B cell (primary cell): ENCODE data around the gene KCNQ2. TPM values are rescaled to one million over a fixed set of nuclear protein-coding genes. Genes with fewer than 3 reads are reported as not detected.

ENCODE experiments used
- ATAC-seq: fragments of 200-7000 bp; cut with Tn5 transposase; one replicate; pipeline ENCODE4 v1.10.0; 2021; ENCODE audit warnings: low read depth, mild to moderate bottlenecking, moderate number of reproducible peaks, moderate library complexity
- CTCF ChIA-PET: fragments of 350-600 bp; sonication (Branson Sonifier 250); formaldehyde crosslinking; loops from one replicate; lab custom pipeline; 2021; ENCODE audit warnings: antibody characterized with exemption, inconsistent platforms; lab: Charles Lee
- POLR2A ChIA-PET: fragments of 350-600 bp; sonication (Branson Sonifier 250); formaldehyde crosslinking; loops from one replicate; lab custom pipeline; 2021; ENCODE audit warnings: antibody characterized with exemption; lab: Charles Lee
- DNase-seq: peaks from one replicate; pipeline ENCODE4 v3.0.0; 2013
- H2AFZ ChIP-seq: 2 replicates; pipeline ENCODE4 v1.6.1; 2012; ENCODE audit warnings: mild to moderate bottlenecking, low read depth, low read length; ENCODE audit not compliant: insufficient read depth, poor library complexity, severe bottlenecking
- H3K27ac ChIP-seq, 2 donors: 1 replicate in 1 of 2; 2 replicates in 1 of 2; pipeline ENCODE4 v1.5.1; 2012 to 2013; ENCODE audit warnings: low read length in 2 of 2, mild to moderate bottlenecking in 2 of 2, moderate library complexity in 1 of 2
- H3K27me3 ChIP-seq, 4 experiments: fragments of 200-600 bp in 1 of 4; sonication (generic) in 1 of 4; replicated peaks in 1 of 4; 1 replicate in 2 of 4; 2 replicates in 2 of 4; pipeline versions ENCODE4 v1.6.1 to v1.7.0; 2013 to 2016; ENCODE audit warnings: low read length in 3 of 4, mild to moderate bottlenecking in 2 of 4, mixed read lengths in 1 of 4, moderate library complexity in 1 of 4; ENCODE audit not compliant: insufficient read depth in 4 of 4, control insufficient read depth in 3 of 4; ENCODE audit errors: control extremely low read depth in 1 of 4
- H3K36me3 ChIP-seq, 2 experiments: replicated peaks in 1 of 2; 1 replicate in 1 of 2; 2 replicates in 1 of 2; pipeline versions ENCODE4 v1.6.1 to v1.7.1; 2013; ENCODE audit warnings: low read length in 1 of 2; ENCODE audit not compliant: insufficient read depth in 2 of 2, control insufficient read depth in 1 of 2; ENCODE audit errors: control extremely low read depth in 1 of 2, extremely low read depth in 1 of 2
- H3K4me1 ChIP-seq, 2 donors: fragments of 200-600 bp in 1 of 2; sonication (generic) in 1 of 2; 1 replicate in 1 of 2; 2 replicates in 1 of 2; pipeline versions ENCODE4 v1.5.1 to v1.6.1; 2013 to 2017; ENCODE audit warnings: low read length in 2 of 2; ENCODE audit not compliant: control insufficient read depth in 2 of 2, insufficient read depth in 2 of 2
- H3K4me2 ChIP-seq: replicated peaks from 2 replicates; pipeline ENCODE3; 2012; ENCODE audit warnings: mild to moderate bottlenecking, low read depth, low read length; ENCODE audit not compliant: poor library complexity, severe bottlenecking
- H3K4me3 ChIP-seq, 5 experiments: fragments of 200-600 bp in 1 of 5; sonication (generic) in 1 of 5; 1 replicate in 3 of 5; 2 replicates in 2 of 5; pipeline versions ENCODE4 v1.5.1 to v1.7.0; 2011 to 2016; ENCODE audit warnings: low read length in 4 of 5, mild to moderate bottlenecking in 4 of 5, low read depth in 2 of 5, control low read depth in 1 of 5, moderate library complexity in 1 of 5; ENCODE audit not compliant: insufficient read depth in 1 of 5; ENCODE audit errors: control extremely low read depth in 1 of 5, extremely low read depth in 1 of 5
- H3K79me2 ChIP-seq: fragments of 200-600 bp; sonication (generic); one replicate; pipeline ENCODE4 v1.6.0; 2016; ENCODE audit warnings: low read length; ENCODE audit not compliant: control insufficient read depth, insufficient read depth
- H3K9ac ChIP-seq: fragments of 200-600 bp; sonication (generic); 2 replicates; pipeline ENCODE4 v1.6.1; 2017; ENCODE audit warnings: mild to moderate bottlenecking, low read length, moderate library complexity
- H3K9me3 ChIP-seq, 3 donors: one replicate each; pipeline versions ENCODE4 v1.6.1 to v1.7.1; 2013; ENCODE audit warnings: low read length in 2 of 3; ENCODE audit not compliant: control insufficient read depth in 2 of 3, insufficient read depth in 1 of 3; ENCODE audit errors: control extremely low read depth in 1 of 3
- H4K20me1 ChIP-seq: 2 replicates; pipeline ENCODE4 v1.6.0; 2012; ENCODE audit warnings: mild to moderate bottlenecking, low read length; ENCODE audit not compliant: insufficient read depth, control insufficient read depth, poor library complexity, severe bottlenecking
- H3K27ac Mint-ChIP-seq: one replicate; pipeline ENCODE4 v1.8.0; 2021; ENCODE audit warnings: mixed read lengths
- H3K27me3 Mint-ChIP-seq: one replicate; pipeline ENCODE4 v1.8.0; 2021; ENCODE audit warnings: mixed read lengths
- H3K4me1 Mint-ChIP-seq: one replicate; pipeline ENCODE4 v1.8.0; 2021; ENCODE audit warnings: mixed read lengths
- H3K4me3 Mint-ChIP-seq: one replicate; pipeline ENCODE4 v1.8.0; 2021; ENCODE audit warnings: mixed read lengths
- H3K9me3 Mint-ChIP-seq: one replicate; pipeline ENCODE4 v1.8.0; 2022; ENCODE audit warnings: mixed read lengths; ENCODE audit not compliant: insufficient read depth
- CTCF ChIP-seq: fragments of 200-600 bp; IDR thresholded peaks from one replicate; pipeline ENCODE4 v1.8.0; 2022; ENCODE audit warnings: antibody characterized with exemption, mild to moderate bottlenecking
- EZH2 ChIP-seq: IDR thresholded peaks from 2 replicates; pipeline ENCODE4 v1.6.1; 2012; ENCODE audit warnings: borderline replicate concordance, low read depth, mild to moderate bottlenecking, moderate library complexity, low read length; ENCODE audit not compliant: insufficient read depth, poor library complexity, severe bottlenecking
- WGBS: methylation state at CpG from one replicate; pipeline ENCODE4 v1.1.5; 2013; ENCODE audit warnings: missing lambda C conversion rate; ENCODE audit not compliant: insufficient coverage; 5-methylcytosine and 5-hydroxymethylcytosine counted together
- intact Hi-C: fragments of 100-400 bp; cut with micrococcal nuclease; formaldehyde crosslinking; loops from one replicate; pipeline ENCODE4 v1.10.0; 2022
- polyA plus RNA-seq: library from polyadenylated mRNA; depleted of rRNA; stranded (reverse); fragments of >200 nt; gene quantifications from 2 replicates; pipeline ENCODE4 v1.2.3, GENCODE V29; 2012
- total RNA-seq, 2 donors: library from RNA; stranded (reverse); fragments of 120-200 nt in 1 of 2; gene quantifications; 1 replicate in 1 of 2; 2 replicates in 1 of 2; pipeline versions ENCODE4 v1.2.3 to v1.2.4, GENCODE V29; 2013 to 2022

Gene KCNQ2
- total and polyA plus RNA-seq, 2 donors (not counting 1 experiment from before 2014, with no cell fraction given), result 0.12 TPM; not detected in 1

- Histone ChIP-seq H3K4me2 (no peak overlapping the region), H3K4me1 (no peaks in the 10 kb centered on the region), H3K27me3 (peaks cover 0 to 3% (median 0%) of the 10 kb centered on the region in 4 experiments), H3K9ac (no peak overlapping the region), H3K27ac (no peak overlapping the region), H3K36me3 (no peaks in the 10 kb centered on the region), H3K9me3 (peaks cover 0 to 19% (median 0%) of the 10 kb centered on the region in 3 donors), H3K4me3 (no peak overlapping the region), H3K79me2 (no peaks in the 10 kb centered on the region), H4K20me1 (no peaks in the 10 kb centered on the region), H2AFZ (no peak overlapping the region)
- Mint-ChIP-seq H3K4me1 (no peaks in the 10 kb centered on the region), H3K9me3 (no peaks in the 10 kb centered on the region), H3K4me3 (no peak overlapping the region), H3K27ac (no peak overlapping the region), H3K27me3 (peaks cover 8% of the 10 kb centered on the region)
- intact Hi-C loops, result no loop called here
- 85% methylated on average over 18 of the region's 18 CpGs for WGBS
- DNase-seq, result no peak
- CTCF ChIA-PET, result no interaction called here
- POLR2A ChIA-PET, result no interaction called here
- TF ChIP-seq EZH2 (no peak), CTCF (no peak)
- no peak for ATAC-seq
Observed at GRCh38 chr20:63413323-63413722, 59.1 kb downstream of the KCNQ2 start.

GRCh38 chr20:63412889-63413288 lies 59.6 kb downstream of the KCNQ2 start:
- H3K4me1 Mint-ChIP-seq, result no peaks in the 10 kb centered on the region
- Histone ChIP-seq H3K27me3 (peaks cover 0 to 3% (median 0%) of the 10 kb centered on the region in 4 experiments), H4K20me1 (no peaks in the 10 kb centered on the region), H3K4me2 (no peak overlapping the region), H3K4me1 (no peaks in the 10 kb centered on the region), H3K79me2 (no peaks in the 10 kb centered on the region), H3K36me3 (no peaks in the 10 kb centered on the region), H3K27ac (no peak overlapping the region), H2AFZ (no peak overlapping the region), H3K9me3 (peaks cover 0 to 19% (median 0%) of the 10 kb centered on the region in 3 donors), H3K9ac (no peak overlapping the region), H3K4me3 (no peak overlapping the region)
- H3K27ac Mint-ChIP-seq, result no peak overlapping the region
- no peak for DNase-seq
- POLR2A ChIA-PET, result no interaction called here
- no peaks in the 10 kb centered on the region for H3K9me3 Mint-ChIP-seq
- no peak for ATAC-seq
- peaks cover 8% of the 10 kb centered on the region for H3K27me3 Mint-ChIP-seq
- no peak for TF ChIP-seq EZH2
- TF ChIP-seq CTCF, result no peak
- intact Hi-C loops, result no loop called here
- no peak overlapping the region for H3K4me3 Mint-ChIP-seq
- CTCF ChIA-PET, result no interaction called here
- 81% methylated on average over 3 of the region's 8 CpGs for WGBS
